ENCODE data around the gene SLCO4A1.

The SLCO4A1 gene

DNA sequence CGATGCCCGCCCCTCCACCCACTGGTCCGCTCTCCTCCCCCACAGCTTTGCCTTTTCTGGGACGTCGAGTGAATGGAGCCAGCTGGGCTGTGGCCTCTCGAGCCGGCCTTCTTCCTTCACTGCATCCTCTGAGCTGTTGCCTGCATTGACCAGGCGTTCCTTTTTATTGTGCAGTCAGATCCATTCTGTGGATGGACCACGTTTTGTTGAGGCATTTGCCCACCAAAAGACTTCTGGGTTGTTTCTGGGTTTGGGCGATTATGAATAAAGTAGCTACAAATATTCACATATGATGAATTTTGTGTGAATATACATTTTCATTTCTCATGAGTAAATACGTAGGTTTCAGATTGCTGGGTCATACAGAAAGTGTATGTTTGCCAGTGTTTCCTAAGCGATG is 76.2 kb downstream of the SLCO4A1 start:
- DNase-seq = no peak

DNA sequence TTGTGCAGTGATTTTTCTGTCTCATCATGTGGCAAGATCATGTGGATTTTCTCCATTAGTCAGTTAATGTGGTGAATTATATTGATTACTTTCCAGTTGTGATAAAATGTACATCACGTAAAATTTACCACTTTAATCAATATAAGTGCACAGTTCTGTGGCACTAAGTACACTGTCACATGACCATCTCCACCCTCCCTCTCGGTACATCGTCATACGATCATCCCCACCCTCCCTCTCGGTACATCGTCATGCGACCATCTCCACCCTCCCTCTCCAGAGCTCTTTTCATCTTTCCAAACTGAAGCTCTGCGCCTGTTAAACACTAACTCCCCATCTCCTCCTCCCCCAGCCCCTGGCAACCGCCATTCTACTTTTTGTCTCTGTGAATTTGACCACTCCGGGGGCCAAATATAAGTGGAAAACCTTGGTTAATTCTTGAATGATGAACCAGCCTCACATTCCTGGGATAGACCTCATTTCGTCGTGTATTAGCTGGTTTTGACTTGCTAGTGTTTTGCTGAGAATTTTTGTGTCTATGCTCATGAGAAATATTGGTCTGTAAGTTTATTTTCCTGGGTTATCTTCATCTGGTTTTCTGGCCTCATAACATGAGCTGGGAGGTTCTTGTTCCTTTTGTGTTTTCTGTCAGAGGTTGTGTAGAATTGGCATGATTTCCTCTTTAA is 77.1 kb downstream of the SLCO4A1 start:
- DNase-seq = no peak
